CD4-positive, alpha-beta T cell treated with Interleukin-10 for 1 hour (primary cell): Measurements from ENCODE around the gene SFMBT1.

Source experiments
- DNase-seq: peaks from one replicate; pipeline ENCODE4 v3.0.0-alpha.2; 2020

SFMBT1 gene

GRCh38 chr3:52912885-52913731 lies 132.8 kb downstream of the SFMBT1 start:
- no peak for DNase-seq

GRCh38 chr3:52910823-52911222 lies 135.1 kb downstream of the SFMBT1 start:
- DNase-seq = no peak

GRCh38 chr3:52907497-52907896 lies 138.4 kb downstream of the SFMBT1 start:
- no peak for DNase-seq

GRCh38 chr3:52904552-52904951 lies 141.3 kb downstream of the SFMBT1 start:
- DNase-seq = no peak

- DNase-seq = no peak
Measured at GRCh38 chr3:52904000-52904399, 141.9 kb downstream of the SFMBT1 start.

- DNase-seq = peak; percentile 91
Measured at GRCh38 chr3:52897130-52898122, 148.4 kb downstream of the SFMBT1 start, which contains the start of gene STIMATE. Gene STIMATE (minus strand): TSS chr3:52897548. CDS start chr3:52897450, 98 bp downstream.

DNA sequence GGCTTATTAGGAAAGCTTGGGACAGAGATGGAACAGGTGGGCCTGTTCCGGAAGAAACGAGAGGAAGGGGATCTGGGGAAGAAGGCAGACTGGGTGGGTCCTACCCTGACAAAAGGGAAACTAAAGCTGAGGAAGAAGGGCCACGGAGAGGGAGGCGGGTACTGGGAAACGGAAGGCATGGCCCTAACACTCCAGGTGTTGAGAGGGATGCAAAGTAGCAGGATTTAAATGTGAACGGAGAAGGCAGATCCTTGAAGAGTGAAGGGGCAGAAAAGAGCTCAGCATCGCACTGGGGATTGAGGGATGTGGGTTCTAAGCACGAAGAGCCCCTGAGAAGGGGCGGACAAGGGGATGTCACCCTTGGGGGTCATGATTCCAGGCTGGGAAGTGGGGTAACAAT lies 149.3 kb downstream of the SFMBT1 start:
- no peak for DNase-seq

DNA sequence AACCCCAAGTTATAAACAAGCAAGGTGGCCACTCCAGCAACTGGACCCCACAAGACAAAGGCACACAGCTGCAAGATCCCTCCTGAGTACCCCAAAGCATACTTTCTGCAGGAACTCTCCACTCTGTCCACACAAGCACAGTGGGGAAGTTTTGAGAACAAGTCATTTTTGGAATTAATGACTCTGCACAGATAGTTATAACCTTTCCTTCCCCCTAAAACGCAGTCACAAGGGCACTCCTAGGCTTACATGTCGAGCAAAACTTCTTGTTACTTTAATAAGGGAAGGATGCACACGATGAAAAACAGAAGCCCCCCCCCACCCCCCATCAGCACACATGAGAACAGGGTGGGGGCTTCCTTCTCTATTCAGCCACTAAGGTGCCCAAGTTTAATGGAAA lies 149.7 kb downstream of the SFMBT1 start:
- no peak for DNase-seq

DNA sequence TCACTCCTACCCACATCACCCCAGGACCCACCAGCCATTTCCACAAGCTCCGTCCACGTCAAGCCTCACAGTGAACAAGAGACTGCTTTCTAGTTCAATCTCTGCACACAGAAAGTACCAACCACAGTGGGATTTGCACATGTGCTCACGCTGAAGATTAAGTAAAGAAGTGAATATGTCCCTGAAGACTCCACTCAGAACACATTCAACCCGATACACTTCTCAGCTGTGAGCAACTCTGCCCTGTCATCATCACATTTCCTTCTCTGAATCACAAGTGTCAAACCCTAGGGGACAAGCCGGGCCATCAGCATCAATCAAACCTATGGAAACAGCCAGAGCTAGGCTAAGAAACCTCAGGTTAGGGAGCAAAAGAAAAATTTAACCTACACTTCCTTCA lies 150.5 kb downstream of the SFMBT1 start:
- no peak for DNase-seq

DNA sequence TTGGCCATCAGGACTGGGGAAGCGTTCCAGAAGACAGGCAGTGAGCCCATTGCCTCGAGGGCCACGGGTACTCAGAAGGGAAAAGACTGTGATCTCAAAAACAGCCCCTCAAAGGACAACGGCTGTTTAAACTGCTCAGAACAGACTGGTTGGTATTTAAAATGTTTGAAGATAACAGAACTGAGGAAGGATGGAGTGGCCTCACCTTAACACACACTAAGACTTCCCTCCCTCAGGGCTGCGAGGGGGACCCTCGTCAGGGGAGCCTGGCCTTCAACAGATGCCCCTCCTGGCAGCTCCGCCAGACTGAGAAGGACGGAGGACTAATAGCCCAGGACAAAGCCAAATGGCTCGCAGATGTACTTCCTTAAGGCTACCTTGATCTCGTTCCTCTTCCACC lies 151.1 kb downstream of the SFMBT1 start:
- no peak for DNase-seq

- DNase-seq = no peak
Measured at GRCh38 chr3:52893723-52894122, 152.2 kb downstream of the SFMBT1 start.

GRCh38 chr3:52892625-52893311 lies 153.1 kb downstream of the SFMBT1 start:
- peak; percentile 54 for DNase-seq

GRCh38 chr3:52892290-52892624 lies 153.6 kb downstream of the SFMBT1 start:
- no peak for DNase-seq

GRCh38 chr3:52891615-52892081 lies 154.2 kb downstream of the SFMBT1 start:
- peak; percentile 24 for DNase-seq

DNA sequence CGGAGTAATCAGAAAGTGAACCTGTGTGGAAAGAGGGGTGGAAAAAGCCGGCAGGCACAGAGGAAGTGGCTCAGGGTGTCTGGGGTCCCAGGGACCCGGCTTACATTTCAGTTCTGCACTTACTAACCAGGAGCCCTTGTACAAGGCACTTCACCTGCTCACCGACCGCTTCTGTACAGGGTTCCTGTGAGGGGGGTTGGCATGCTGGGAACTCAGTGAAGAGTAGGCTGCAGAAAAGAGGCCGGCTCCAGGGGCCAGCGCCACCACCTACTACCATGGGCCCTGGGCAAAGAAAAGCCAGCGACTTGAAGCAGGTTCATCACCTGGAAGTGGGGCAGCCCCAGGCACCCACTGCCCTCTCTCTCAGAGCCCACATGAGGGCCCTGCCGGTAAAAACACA lies 154.7 kb downstream of the SFMBT1 start:
- DNase-seq = peak; percentile 3

DNA sequence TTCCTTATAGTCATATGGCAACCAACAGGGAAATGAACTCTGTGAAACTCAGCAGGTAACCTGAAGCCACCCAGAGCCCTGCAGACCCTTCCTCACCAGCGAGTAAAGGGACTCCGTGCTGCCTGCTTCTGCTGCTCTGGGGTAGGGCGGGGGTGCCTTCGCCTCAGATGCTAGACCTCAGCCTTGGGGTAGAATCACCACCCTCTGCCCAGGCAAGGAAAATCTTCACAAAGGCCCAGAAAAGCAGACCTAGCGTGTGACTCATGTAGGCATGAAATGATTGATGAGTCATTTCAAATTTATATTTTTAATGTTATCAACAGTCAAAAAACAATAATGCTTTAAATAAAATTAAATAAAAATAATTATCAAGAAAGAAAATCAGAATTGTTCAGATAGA lies 155.1 kb downstream of the SFMBT1 start:
- no peak for DNase-seq

DNA sequence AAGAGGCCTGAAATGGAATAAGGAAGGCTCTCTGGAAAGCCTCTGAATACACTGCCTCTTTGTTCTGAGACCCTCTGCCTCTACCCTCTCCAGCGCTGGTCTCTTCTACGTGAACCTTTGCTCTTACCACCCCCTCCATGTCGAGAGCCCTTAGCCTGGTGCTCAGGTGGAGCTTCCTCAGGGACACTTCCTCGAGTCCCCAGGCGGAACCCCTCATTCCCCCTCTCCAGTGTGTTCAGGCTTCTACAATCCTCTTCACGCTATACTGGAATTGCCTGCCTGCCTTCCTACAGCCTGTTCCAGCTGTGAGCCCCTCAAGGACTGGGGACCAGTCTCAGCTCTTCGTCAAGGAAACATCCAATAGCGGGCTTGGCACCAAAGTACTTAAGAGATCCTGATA lies 156.0 kb downstream of the SFMBT1 start:
- no peak for DNase-seq

- DNase-seq = no peak
Measured at GRCh38 chr3:52887166-52887565, 158.7 kb downstream of the SFMBT1 start.

- no peak for DNase-seq
Measured at GRCh38 chr3:52886049-52886730, 159.7 kb downstream of the SFMBT1 start.

DNA sequence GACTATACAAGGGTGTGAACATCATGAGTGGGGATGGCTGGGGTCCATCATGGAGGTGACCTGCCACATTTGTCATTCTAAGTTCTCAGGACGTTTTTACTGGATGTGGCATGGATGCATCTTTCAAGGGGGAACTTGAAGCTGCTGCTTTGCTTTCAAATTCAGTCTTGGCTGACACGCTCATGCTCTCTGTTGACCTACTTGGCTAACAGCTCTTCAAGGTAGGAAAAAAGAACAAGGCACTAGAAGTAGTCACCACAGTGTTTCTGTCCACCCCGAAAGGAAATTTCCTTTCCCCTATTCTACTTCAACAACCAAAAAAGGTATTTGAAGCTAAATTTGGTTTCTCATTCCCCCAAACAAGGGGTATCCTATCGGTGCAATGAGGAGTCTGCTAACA lies 163.5 kb downstream of the SFMBT1 start:
- no peak for DNase-seq

DNA sequence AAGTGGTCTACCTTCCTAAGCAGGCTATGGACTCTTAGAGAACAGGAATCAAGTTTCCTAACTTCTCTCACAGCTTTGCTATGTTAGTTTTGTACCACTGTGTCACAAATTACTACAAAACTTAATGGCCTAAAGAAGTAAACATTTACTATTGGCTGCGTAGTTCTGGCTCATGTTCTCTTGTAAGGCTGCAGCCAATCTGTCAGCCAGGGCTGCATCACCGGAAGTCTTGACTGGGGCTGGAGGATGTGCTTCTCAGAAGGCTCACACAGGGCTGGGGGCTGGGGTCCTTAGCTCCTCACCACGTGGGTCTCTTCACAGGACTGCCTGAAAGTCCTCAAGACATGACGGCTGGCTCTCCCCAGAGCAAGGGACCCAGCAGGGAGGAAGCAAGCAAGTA lies 164.0 kb downstream of the SFMBT1 start:
- DNase-seq = no peak

GRCh38 chr3:52880474-52880873 lies 165.4 kb downstream of the SFMBT1 start:
- DNase-seq = no peak
